H9 (cell line): ENCODE data around the gene SKAP1. TPM values are rescaled to one million over a fixed set of nuclear protein-coding genes. Genes with fewer than 3 reads are reported as not detected.

Experiments used
- DNase-seq: peaks from one replicate; pipeline ENCODE4 v3.0.0-alpha.2; 2017
- H2AFZ ChIP-seq: one replicate; pipeline ENCODE4 v1.6.1; 2013; ENCODE audit warnings: mild to moderate bottlenecking, low read length, control low read depth, moderate library complexity
- H2AK5ac ChIP-seq: 2 replicates; pipeline ENCODE4 v1.6.1; 2013; ENCODE audit warnings: low read length, control low read depth, mixed read lengths; ENCODE audit not compliant: insufficient read length
- H2BK120ac ChIP-seq: one replicate; pipeline ENCODE4 v1.6.1; 2013; ENCODE audit warnings: low read depth, mild to moderate bottlenecking, low read length, control low read depth, inconsistent platforms; ENCODE audit not compliant: poor library complexity, severe bottlenecking
- H2BK12ac ChIP-seq: 2 replicates; pipeline ENCODE4 v1.6.1; 2013; ENCODE audit warnings: low read length, control low read depth, mixed read lengths, low read depth; ENCODE audit not compliant: insufficient read length
- H2BK15ac ChIP-seq: 2 replicates; pipeline ENCODE4 v1.6.1; 2013; ENCODE audit warnings: low read depth, low read length, control low read depth
- H2BK20ac ChIP-seq: one replicate; pipeline ENCODE4 v1.6.1; 2013; ENCODE audit warnings: low read depth, mild to moderate bottlenecking, low read length, control low read depth, inconsistent platforms; ENCODE audit not compliant: poor library complexity, severe bottlenecking
- H2BK5ac ChIP-seq: 2 replicates; pipeline ENCODE4 v1.6.1; 2013; ENCODE audit warnings: low read length, control low read depth, mixed read lengths; ENCODE audit not compliant: insufficient read length
- H3K14ac ChIP-seq: 2 replicates; pipeline ENCODE4 v1.6.1; 2013; ENCODE audit warnings: low read length, control low read depth; ENCODE audit not compliant: insufficient read depth
- H3K18ac ChIP-seq: 2 replicates; pipeline ENCODE4 v1.6.1; 2013; ENCODE audit warnings: low read depth, mild to moderate bottlenecking, mixed read lengths, low read length, control low read depth; ENCODE audit not compliant: insufficient read length
- H3K23ac ChIP-seq: 2 replicates; pipeline ENCODE4 v1.6.1; 2013; ENCODE audit warnings: low read length, control low read depth, mixed read lengths, low read depth; ENCODE audit not compliant: insufficient read length
- H3K23me2 ChIP-seq: 2 replicates; pipeline ENCODE4 v1.6.1; 2013; ENCODE audit warnings: low read depth, mild to moderate bottlenecking, mixed read lengths, low read length, control low read depth; ENCODE audit not compliant: insufficient read length, poor library complexity, severe bottlenecking
- H3K27ac ChIP-seq: 2 replicates; pipeline ENCODE4 v1.5.1; 2013; ENCODE audit warnings: low read length, control low read depth, mixed read lengths, low read depth; ENCODE audit not compliant: insufficient read length
- H3K27me3 ChIP-seq: 2 replicates; pipeline ENCODE4 v1.6.1; 2013; ENCODE audit warnings: low read length, control low read depth, inconsistent platforms; ENCODE audit not compliant: insufficient read depth
- H3K4ac ChIP-seq: 2 replicates; pipeline ENCODE4 v1.6.1; 2013; ENCODE audit warnings: low read depth, mild to moderate bottlenecking, control low read depth, inconsistent platforms, low read length, moderate library complexity
- H3K4me1 ChIP-seq: 2 replicates; pipeline ENCODE4 v1.6.1; 2013; ENCODE audit warnings: low read length, control low read depth, inconsistent platforms; ENCODE audit not compliant: insufficient read depth
- H3K4me2 ChIP-seq: 2 replicates; pipeline ENCODE4 v1.6.1; 2013; ENCODE audit warnings: low read length, control low read depth, mixed read lengths; ENCODE audit not compliant: insufficient read length, insufficient read depth
- H3K56ac ChIP-seq: 2 replicates; pipeline ENCODE4 v1.6.1; 2013; ENCODE audit warnings: low read depth, mild to moderate bottlenecking, mixed read lengths, low read length, control low read depth; ENCODE audit not compliant: insufficient read length
- H3K79me1 ChIP-seq: 2 replicates; pipeline ENCODE4 v1.6.1; 2013; ENCODE audit warnings: low read depth, mild to moderate bottlenecking, moderate library complexity, low read length, control low read depth, inconsistent platforms; ENCODE audit not compliant: insufficient read depth, poor library complexity, severe bottlenecking
- H3K79me2 ChIP-seq: 2 replicates; pipeline ENCODE4 v1.6.1; 2013; ENCODE audit warnings: low read length, control low read depth, inconsistent platforms; ENCODE audit not compliant: insufficient read depth
- H3K9ac ChIP-seq: 2 replicates; pipeline ENCODE4 v1.6.1; 2013; ENCODE audit warnings: low read length, control low read depth, mixed read lengths; ENCODE audit not compliant: insufficient read length; ENCODE audit errors: extremely low read depth
- H3K9me3 ChIP-seq: one replicate; pipeline ENCODE4 v1.6.1; 2013; ENCODE audit warnings: low read depth, low read length, inconsistent platforms; ENCODE audit not compliant: control insufficient read depth
- H3T11ph ChIP-seq: one replicate; pipeline ENCODE4 v1.6.1; 2013; ENCODE audit warnings: mild to moderate bottlenecking, low read length, control low read depth, inconsistent platforms
- H4K20me1 ChIP-seq: one replicate; pipeline ENCODE4 v1.6.1; 2013; ENCODE audit not compliant: control insufficient read depth, insufficient read length, insufficient read depth
- H4K5ac ChIP-seq: 2 replicates; pipeline ENCODE4 v1.6.1; 2013; ENCODE audit warnings: low read depth, mild to moderate bottlenecking, mixed read lengths, low read length, control low read depth; ENCODE audit not compliant: insufficient read length
- H4K8ac ChIP-seq: replicated peaks from 2 replicates; pipeline ENCODE4 v1.6.1; 2013; ENCODE audit warnings: low read length, control low read depth, mixed read lengths, low read depth; ENCODE audit not compliant: insufficient read length
- H4K91ac ChIP-seq: 2 replicates; pipeline ENCODE4 v1.6.1; 2013; ENCODE audit warnings: low read depth, mild to moderate bottlenecking, moderate library complexity, mixed read lengths, low read length, control low read depth; ENCODE audit not compliant: insufficient read length
- H3K27ac Mint-ChIP-seq, 3 experiments: 2 replicates in 2 of 3; 3 replicates in 1 of 3; pipeline ENCODE4 v1.8.0; 2020 to 2021; ENCODE audit warnings: mixed read lengths in 3 of 3, mild to moderate bottlenecking in 1 of 3, moderate library complexity in 1 of 3
- H3K27me3 Mint-ChIP-seq: 2 replicates; pipeline ENCODE4 v1.8.0; 2021; ENCODE audit warnings: low read depth, mild to moderate bottlenecking, moderate library complexity, mixed read lengths
- H3K36me3 Mint-ChIP-seq, 3 experiments: 2 replicates in 2 of 3; 3 replicates in 1 of 3; pipeline ENCODE4 v1.8.0; 2020 to 2021; ENCODE audit warnings: low read depth in 3 of 3, mixed read lengths in 3 of 3; ENCODE audit not compliant: insufficient read depth in 1 of 3
- H3K4me1 Mint-ChIP-seq, 2 experiments: 2 replicates each; pipeline ENCODE4 v1.8.0; 2020; ENCODE audit warnings: mixed read lengths in 2 of 2
- H3K4me3 Mint-ChIP-seq, 2 experiments: 2 replicates in 1 of 2; 3 replicates in 1 of 2; pipeline ENCODE4 v1.8.0; 2020 to 2021; ENCODE audit warnings: mild to moderate bottlenecking in 2 of 2, mixed read lengths in 2 of 2, moderate library complexity in 1 of 2
- H3K9me3 Mint-ChIP-seq, 2 experiments: 2 replicates in 1 of 2; 3 replicates in 1 of 2; pipeline ENCODE4 v1.8.0; 2020; ENCODE audit warnings: mild to moderate bottlenecking in 2 of 2, mixed read lengths in 2 of 2, moderate library complexity in 1 of 2
- CTCF ChIP-seq: fragments of 200-600 bp; sonication (generic); conservative IDR thresholded peaks from 3 replicates; pipeline ENCODE4 v1.8.0; 2021; ENCODE audit warnings: antibody characterized with exemption, mild to moderate bottlenecking
- WGBS: extraction: QIAGEN DNeasy Blood & Tissue Kit; methylation state at CpG from one replicate; pipeline ENCODE4 v1.1.7; 2013; ENCODE audit warnings: missing lambda C conversion rate, low lambda C conversion rate, mixed read lengths; ENCODE audit not compliant: insufficient read length; ENCODE audit errors: extremely low coverage; 5-methylcytosine and 5-hydroxymethylcytosine counted together
- total RNA-seq: library from RNA; stranded (reverse); gene quantifications from 2 replicates; pipeline ENCODE4 v1.2.1, GENCODE V29; 2021

The SKAP1 gene
- total RNA-seq, 1 experiment from 2014 or later: not detected

- no peak overlapping the region for H4K8ac ChIP-seq
- Mint-ChIP-seq H3K4me3 (no peak overlapping the region), H3K4me1 (peaks cover 15 to 20% of the 10 kb centered on the region in 2 experiments), H3K27ac (no peak overlapping the region), H3K36me3 (no peaks in the 10 kb centered on the region), H3K9me3 (no peaks in the 10 kb centered on the region), H3K27me3 (no peaks in the 10 kb centered on the region; the same call in 1 of the 2 replicates)
- H3K79me1 ChIP-seq: no peaks in the 10 kb centered on the region
- H3T11ph ChIP-seq: no peak overlapping the region
- H3K4ac ChIP-seq: no peak overlapping the region
- H2BK20ac ChIP-seq: no peak overlapping the region
- H2BK12ac ChIP-seq: no peak overlapping the region
- H3K27me3 ChIP-seq: no peaks in the 10 kb centered on the region
- H3K4me2 ChIP-seq: no peak overlapping the region
- 0 out of 2 replicates have a peak, but pooled peaks cover 4% of the 10 kb centered on the region for H3K4me1 ChIP-seq
- H3K79me2 ChIP-seq: no peaks in the 10 kb centered on the region
- no peak overlapping the region for H3K9ac ChIP-seq
- no peak overlapping the region for H4K91ac ChIP-seq
- DNase-seq: no peak
- H3K23me2 ChIP-seq: no peaks in the 10 kb centered on the region
- no peak for TF ChIP-seq CTCF
- H2BK120ac ChIP-seq: no peak overlapping the region
- H4K5ac ChIP-seq: no peak overlapping the region
- H3K18ac ChIP-seq: no peak overlapping the region
- no peak overlapping the region for H2BK5ac ChIP-seq
- H3K14ac ChIP-seq: no peak overlapping the region
- H3K56ac ChIP-seq: no peak overlapping the region
- no peak overlapping the region for H2BK15ac ChIP-seq
- no CpG with 5 or more reads among the region's 1 CpG for WGBS
- H3K23ac ChIP-seq: no peak overlapping the region
- H2AFZ ChIP-seq: no peak overlapping the region
- H2AK5ac ChIP-seq: no peak overlapping the region
- H4K20me1 ChIP-seq: no peaks in the 10 kb centered on the region
- H3K9me3 ChIP-seq: no peaks in the 10 kb centered on the region
- no peak overlapping the region for H3K27ac ChIP-seq
Measured at GRCh38 chr17:48241131-48241591, 188.9 kb downstream of the SKAP1 start.
